Chondrocyte (in vitro differentiated cells): Measurements from ENCODE around the gene LHFPL3. TPM values are rescaled to one million over a fixed set of nuclear protein-coding genes. Genes with fewer than 3 reads are reported as not detected.

Source experiments
- DNase-seq: peaks from one replicate; pipeline ENCODE4 v3.0.0; 2021; ENCODE audit warnings: mixed read lengths, low spot score
- H3K27ac Mint-ChIP-seq: one replicate; pipeline ENCODE4 v1.8.0; 2021; ENCODE audit warnings: mild to moderate bottlenecking, moderate library complexity, mixed read lengths; ENCODE audit not compliant: unreplicated experiment
- H3K27me3 Mint-ChIP-seq: 2 replicates; pipeline ENCODE4 v1.8.0; 2021; ENCODE audit warnings: low read depth, mixed read lengths
- H3K36me3 Mint-ChIP-seq: 2 replicates; pipeline ENCODE4 v1.8.0; 2021; ENCODE audit warnings: low read depth, mixed read lengths
- H3K4me1 Mint-ChIP-seq: 2 replicates; pipeline ENCODE4 v1.8.0; 2021; ENCODE audit warnings: low read depth, mild to moderate bottlenecking, mixed read lengths
- H3K4me3 Mint-ChIP-seq: one replicate; pipeline ENCODE4 v1.8.0; 2021; ENCODE audit warnings: mild to moderate bottlenecking, moderate library complexity, mixed read lengths; ENCODE audit not compliant: unreplicated experiment
- H3K9me3 Mint-ChIP-seq: 2 replicates; pipeline ENCODE4 v1.8.0; 2021; ENCODE audit warnings: low read depth, mixed read lengths
- CTCF ChIP-seq: fragments of 200-600 bp; sonication (generic); IDR thresholded peaks from 2 replicates; pipeline ENCODE4 v1.5.0; 2021; ENCODE audit warnings: antibody characterized with exemption, mild to moderate bottlenecking, moderate library complexity
- total RNA-seq: library from RNA; stranded (reverse); gene quantifications from 3 replicates; pipeline ENCODE4 v1.2.1, GENCODE V29; 2021

Gene LHFPL3
- total RNA-seq, 1 donor from 2014 or later = not detected

GRCh38 chr7:104805449-104806317 is 477.3 kb downstream of the LHFPL3 start:
- Mint-ChIP-seq H3K27ac (no peak overlapping the region), H3K27me3 (peaks cover 15% of the 10 kb centered on the region), H3K4me3 (no peak overlapping the region), H3K9me3 (peaks cover 6% of the 10 kb centered on the region), H3K36me3 (no peaks in the 10 kb centered on the region), H3K4me1 (no peaks in the 10 kb centered on the region)
- no peak for DNase-seq
- TF ChIP-seq CTCF = no peak

GRCh38 chr7:104807671-104808070 is 479.3 kb downstream of the LHFPL3 start:
- no peak for TF ChIP-seq CTCF
- Mint-ChIP-seq H3K27me3 (peaks cover 19% of the 10 kb centered on the region), H3K4me1 (no peaks in the 10 kb centered on the region), H3K27ac (no peak overlapping the region), H3K9me3 (peaks cover 6% of the 10 kb centered on the region), H3K4me3 (no peak overlapping the region), H3K36me3 (no peaks in the 10 kb centered on the region)
- DNase-seq = no peak

GRCh38 chr7:104809906-104810305 is 481.5 kb downstream of the LHFPL3 start:
- Mint-ChIP-seq H3K27ac (no peak overlapping the region), H3K27me3 (peaks cover 19% of the 10 kb centered on the region), H3K36me3 (no peaks in the 10 kb centered on the region), H3K4me3 (no peak overlapping the region), H3K4me1 (no peaks in the 10 kb centered on the region), H3K9me3 (peaks cover 6% of the 10 kb centered on the region)
- no peak for TF ChIP-seq CTCF
- DNase-seq = no peak

- H3K4me1 Mint-ChIP-seq = no peaks in the 10 kb centered on the region
- no peaks in the 10 kb centered on the region for H3K9me3 Mint-ChIP-seq
- H3K4me3 Mint-ChIP-seq = no peak overlapping the region
- H3K27ac Mint-ChIP-seq = no peak overlapping the region
- no peak for DNase-seq
- H3K27me3 Mint-ChIP-seq = peaks cover 36% of the 10 kb centered on the region
- TF ChIP-seq CTCF = no peak
- H3K36me3 Mint-ChIP-seq = no peaks in the 10 kb centered on the region
Observed at GRCh38 chr7:104814126-104814525, 485.7 kb downstream of the LHFPL3 start.

DNA sequence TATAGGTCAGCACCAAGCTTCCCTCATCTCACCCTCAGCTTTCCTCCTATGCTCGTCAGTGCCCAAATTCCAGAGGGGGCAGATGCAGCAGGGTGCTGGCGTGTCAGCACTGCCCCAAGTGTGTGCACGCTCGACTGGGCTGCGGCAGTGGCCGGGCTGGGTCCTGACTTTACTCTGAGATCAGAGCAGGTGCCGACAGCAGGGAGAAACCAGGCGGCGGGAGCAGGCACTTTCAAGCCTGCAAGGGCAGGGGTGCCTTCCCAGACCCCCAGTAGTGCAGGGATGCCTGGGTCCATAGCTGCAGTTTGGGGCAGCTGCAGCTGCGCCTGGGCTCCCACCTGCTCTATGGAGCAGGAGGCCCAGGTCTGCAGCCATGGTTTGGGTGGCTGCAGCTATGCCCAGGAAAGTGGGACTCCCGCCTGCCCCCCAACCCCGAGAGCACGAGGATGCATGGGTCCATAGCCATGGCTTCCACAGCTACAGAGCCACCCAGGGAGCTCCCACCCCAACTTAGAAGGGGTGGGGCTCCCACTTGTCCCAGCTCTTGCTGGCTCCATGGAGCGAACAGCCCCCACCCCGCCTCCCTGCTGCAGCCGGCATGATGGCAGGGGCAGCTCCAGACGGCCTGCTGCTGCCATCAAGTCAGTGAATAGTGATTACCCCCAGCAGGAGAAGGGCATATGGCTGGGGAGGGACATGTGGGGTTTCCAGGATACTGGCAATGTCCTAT is 486.4 kb downstream of the LHFPL3 start:
- peaks cover 42% of the 10 kb centered on the region for H3K27me3 Mint-ChIP-seq
- TF ChIP-seq CTCF = no peak
- no peak overlapping the region for H3K4me3 Mint-ChIP-seq
- no peaks in the 10 kb centered on the region for H3K36me3 Mint-ChIP-seq
- H3K9me3 Mint-ChIP-seq = no peaks in the 10 kb centered on the region
- H3K4me1 Mint-ChIP-seq = no peaks in the 10 kb centered on the region
- DNase-seq = no peak
- no peak overlapping the region for H3K27ac Mint-ChIP-seq
